DMS 273 (cell line): ENCODE data around the gene LPIN1.
"Not testable (repeated sequence)": the region's sequence is repeated elsewhere in the genome, so short reads cannot be mapped to it uniquely, and the experiment has no call there.

Source experiments
- DNase-seq: peaks from one replicate; lab custom pipeline; 2025; ENCODE audit not compliant: unreplicated experiment; lab: John Stamatoyannopoulos, UW

LPIN1 gene

DNA sequence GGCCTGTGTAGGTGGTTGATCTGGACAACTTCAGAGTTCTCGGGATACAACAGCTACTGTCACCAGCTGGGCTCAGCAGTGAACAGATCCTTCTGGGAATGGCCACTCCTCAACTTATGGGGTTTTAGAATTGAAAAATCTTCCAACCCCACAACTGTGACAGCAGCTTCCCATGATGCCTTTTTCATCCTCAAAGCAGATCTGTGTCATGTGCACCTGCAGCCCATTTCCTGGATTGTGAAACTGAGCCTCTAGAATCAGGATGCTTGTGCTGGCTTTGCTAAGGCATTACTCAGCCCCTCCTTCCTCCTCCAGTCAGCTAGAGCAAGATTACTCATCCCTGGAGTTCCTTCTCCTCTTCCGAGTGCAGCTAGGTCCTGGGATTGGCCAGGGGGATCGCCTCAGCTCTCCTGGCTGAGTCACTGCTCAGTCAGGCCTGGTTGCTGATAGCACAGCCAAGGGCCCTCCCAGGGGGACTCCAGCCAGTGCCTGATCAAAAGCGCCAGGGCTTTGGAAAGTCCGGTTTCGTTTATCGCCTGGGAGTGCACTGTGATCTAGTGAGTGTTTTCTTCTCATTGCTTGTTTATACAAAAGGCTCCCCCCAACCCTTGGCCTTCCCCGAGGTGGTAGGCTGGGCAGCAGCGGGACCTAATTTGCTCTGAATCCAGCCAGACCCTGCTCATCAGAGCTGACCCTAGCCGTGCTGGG lies 2.4 kb upstream of the LPIN1 start:
- DNase-seq = peak; percentile 97

DNA sequence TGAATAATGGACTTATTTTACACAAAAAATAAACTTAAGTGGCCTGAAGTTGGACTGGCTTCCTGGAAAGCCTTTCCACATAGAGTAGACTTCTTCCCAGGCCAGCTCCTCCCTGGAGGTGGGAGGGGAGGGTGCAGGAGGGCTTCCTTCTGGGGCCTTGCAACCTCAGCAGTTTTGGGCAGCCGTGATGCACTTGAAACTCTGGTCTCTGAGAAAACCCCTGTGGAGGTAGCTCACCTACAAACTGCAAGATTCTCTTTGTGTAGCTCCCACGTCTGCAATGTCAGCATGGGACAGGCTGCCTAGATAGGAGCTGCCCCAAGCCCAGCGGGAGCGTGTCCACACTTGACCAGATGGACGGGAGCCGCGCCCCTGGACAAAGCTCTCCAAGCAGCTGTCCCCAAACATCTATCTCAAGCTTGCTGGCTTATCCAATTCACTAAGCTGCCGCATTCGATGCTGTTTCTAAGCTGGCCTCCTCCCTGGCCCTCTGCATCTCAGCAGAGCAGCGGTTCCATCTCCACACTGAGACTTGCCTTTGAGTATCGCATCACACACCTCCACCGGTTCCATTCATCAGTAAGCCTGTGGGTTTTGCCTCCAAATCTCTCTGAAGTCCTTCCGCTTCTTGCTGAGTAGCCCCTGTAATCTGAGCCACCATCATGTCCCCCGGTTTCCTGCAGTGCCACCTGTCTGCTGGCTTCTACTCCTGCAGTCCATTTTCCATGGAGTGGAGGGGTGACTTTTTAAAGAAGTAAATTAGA lies 1.6 kb upstream of the LPIN1 start:
- DNase-seq = peak; percentile 72

DNA sequence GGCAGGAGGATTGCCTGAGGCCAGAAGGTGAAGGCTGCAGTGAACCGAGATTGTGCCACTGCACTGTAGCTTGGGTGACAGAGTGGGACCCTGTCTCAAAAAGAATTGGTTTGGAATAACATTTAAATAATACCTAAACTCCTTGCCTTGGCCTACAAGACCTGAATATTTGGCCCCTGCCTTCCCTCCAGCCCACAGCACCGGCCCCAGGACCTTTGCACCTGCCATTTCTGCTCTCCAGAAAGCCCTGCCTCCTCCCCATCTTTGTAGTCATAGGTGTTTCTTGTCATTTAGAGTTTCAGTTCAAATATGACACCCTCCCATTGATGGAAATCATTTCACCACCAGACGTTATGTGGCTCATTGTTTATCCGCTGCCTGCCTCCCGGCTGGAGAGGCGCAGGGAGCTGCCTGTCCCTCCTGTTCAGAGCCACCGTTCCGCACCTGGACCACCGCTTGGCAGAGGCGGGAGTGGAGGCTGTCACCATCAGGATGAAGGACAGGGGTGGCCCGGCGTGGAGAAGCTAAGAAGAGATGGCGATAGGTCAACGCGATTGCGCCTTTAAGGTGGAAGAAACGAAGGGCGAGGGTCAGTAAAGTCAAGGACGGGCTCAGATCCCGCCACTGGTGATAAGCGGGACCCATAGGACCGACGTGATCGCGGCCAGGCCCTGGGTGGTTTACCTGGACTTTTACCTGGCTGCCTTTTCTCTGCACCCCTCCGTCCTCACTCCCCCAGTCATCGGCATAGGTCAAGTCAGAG lies 638 bp upstream of the LPIN1 start:
- no peak for DNase-seq

DNA sequence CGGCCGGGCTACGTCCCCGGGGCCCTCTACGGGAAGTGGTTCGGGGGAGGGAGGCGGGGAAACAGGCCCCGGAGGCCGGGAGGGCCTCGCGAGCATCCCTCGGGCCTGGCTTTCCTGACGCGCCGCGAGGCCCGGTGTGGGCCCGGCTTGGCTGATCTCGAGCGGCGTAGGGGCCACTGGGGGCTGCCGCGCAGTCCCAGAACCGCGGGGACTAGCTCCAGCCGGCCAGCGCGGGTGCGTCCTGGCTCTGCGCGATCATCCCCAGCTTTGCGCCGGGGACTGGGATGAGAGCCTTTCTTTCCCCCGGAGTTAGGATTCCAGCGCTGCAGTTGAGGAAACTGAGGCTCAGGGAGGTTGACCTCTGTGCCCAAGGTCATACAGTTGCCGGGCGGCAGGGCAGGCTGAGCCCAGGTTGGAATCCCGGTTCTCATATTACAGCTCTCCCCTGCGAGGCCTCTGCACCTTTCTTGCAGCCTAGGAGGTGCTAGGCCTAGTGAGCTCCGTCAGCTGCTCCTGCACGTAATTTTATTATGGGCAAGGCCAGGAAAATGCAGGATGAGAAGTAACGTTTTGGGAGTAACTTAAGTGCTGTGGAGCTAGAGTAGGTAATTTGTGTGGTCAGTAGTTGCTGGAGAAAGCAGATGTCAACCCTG lies 501 bp downstream of the LPIN1 start:
- DNase-seq = peak; percentile 75

DNA sequence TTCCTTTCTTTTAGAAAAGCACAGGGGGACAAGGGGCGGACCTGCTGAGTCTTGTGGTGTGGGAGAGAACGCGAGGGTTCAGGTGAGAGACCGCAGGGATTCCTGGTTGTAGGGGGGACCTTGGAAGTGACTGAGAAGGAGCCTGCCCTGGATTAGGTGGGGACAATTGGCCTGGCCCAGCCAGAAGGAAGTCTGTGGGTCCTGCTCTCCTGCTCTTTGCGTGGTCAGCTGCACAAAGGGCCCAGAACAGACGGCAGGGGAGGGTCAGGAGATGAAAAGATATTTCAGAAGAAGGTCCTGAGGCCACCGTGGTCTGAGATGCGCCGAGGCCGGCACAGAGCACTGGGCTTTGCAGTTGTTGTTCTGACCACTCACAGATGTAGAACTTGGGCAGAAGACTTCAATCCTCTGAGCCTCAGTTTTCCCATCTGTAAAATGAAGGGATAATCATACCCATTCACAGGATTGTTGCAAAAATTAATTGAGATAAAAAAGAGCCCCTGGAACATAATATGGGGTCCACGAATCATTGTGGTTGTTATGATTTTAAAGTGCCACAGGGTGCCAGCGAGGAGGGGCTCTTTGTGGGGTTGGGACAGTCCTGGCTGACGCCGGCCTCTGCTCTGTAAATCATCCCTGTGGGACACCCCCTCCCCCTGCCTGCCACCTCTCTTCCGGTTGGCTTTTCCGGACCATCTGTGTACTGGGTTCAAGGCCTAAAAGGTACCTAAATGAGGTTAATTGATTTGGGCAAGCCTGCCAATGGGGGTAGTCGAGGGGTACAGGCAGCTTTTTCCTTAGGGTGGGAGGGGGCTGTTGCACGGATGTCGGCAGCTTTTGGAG lies 1.8 kb downstream of the LPIN1 start:
- DNase-seq = no peak

DNA sequence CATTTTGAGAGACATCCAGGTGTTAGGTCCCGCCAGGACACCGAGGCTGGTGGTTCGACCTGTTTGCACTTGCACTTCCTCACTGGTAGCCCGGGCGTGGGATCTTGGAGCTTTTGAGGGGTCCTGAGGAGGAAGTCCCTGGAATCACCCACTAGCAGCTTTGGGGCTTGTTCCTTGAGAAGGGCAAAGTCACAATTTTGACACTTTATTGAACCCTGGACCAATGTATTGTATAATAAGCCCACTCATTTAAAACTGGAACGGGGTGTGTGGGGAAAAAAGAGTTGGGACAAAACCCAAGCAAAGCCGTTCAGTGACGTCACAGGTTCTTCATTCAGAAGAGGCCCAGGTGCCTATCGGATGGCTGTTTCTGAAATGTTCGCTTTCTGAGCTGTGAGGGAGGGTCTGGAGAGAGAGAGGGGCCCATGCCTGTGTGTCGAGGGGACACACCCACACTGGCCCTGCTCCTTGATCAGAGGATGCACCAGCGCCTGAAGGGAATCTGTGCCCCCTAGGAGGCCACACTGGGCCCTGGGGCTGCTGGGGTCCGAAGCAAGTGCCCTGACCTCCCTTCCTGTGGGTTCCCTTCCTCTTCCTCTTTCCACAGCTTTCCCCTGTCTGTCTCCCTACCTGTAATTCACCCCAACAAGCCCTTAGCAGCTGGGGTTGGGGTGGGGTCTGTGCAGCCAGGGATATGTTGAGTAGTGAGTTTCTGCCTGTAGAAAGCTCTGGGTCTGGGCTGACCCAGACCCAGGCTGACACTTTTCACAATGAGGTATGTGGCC lies 2.6 kb downstream of the LPIN1 start:
- DNase-seq = no peak

- DNase-seq = peak; percentile 55
Observed at GRCh38 chr2:11749646-11750349, 3.4 kb downstream of the LPIN1 start.

GRCh38 chr2:11750422-11750821 lies 4.0 kb downstream of the LPIN1 start:
- DNase-seq = no peak

DNA sequence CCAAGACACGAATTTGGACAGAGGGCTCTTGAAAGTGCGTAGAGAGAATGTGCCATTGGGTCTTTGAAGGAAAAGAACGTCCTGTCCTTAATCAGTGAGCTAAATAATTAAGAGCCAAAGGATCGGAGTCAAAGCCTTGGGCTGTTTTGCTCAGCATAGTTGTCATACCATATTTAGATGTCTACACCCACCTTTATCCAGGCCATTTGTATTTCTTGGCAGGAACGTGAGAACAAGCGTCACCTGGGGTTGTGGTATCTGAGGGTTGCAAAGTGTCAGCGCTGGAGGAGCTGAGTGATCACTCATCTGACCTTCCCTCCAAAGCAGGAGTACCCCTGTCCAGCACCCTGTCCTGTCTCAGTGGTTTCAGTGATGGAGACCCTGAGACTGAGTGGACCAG lies 4.5 kb downstream of the LPIN1 start:
- no peak for DNase-seq

DNA sequence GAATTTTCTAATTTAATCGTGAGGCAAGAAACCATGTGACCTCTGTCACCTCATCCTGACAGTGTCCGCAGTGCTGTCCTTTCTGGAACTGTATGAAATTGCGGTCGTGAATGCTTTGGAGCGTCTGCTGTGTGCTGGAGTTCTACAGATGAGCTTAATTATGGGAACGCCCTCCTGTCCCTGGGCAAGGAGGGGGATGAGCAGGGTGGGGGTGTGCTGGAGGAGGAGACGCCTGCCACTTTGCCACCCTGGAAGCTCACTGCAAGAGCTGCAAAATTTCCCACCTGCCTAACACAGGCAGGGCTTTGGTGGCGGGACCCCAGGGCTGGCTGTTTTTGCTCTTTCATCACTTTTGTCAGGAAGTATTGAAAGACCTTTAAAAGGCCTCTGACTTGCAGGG lies 6.5 kb downstream of the LPIN1 start:
- no peak for DNase-seq

GRCh38 chr2:11753452-11753885 lies 7.0 kb downstream of the LPIN1 start:
- no peak for DNase-seq

DNA sequence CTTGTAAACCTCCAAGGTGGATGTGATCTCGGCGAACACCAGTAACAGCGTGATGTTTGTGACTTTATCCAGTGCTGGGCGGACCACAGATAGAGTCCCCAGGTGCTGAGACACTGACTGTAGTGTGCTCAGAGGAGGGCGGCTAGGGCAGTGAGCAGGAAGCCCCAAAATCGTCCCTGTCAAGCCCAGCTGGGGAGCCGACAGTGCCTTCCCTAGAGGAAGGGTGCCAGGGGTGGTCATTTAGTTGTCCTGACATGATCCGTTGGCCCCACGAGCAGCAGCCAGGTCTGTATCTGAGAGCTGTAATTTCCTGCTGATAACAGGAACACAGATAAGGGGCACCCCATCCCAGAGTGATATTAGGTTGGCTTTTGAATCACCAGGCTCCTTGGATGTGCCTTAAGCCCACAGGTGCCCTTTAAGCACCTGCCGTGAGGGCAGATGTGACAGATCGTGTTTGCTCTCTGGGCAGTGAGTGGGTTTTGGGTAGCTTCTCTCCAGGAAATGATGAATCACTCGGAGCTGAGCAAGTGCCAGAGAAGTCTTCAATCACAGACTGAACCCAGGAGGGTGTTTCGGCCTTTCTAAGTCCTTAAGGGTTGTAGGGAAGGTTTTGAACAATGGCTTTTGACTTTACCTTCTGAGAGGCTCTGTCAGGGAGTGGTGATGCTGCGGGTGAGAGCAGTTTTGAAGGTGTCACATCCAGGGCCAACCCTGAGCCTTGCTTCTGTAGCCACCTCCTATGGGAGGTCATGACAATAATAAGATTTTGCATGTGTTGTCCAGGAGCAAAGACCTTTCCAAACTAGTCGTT lies 7.7 kb downstream of the LPIN1 start:
- DNase-seq = no peak

DNA sequence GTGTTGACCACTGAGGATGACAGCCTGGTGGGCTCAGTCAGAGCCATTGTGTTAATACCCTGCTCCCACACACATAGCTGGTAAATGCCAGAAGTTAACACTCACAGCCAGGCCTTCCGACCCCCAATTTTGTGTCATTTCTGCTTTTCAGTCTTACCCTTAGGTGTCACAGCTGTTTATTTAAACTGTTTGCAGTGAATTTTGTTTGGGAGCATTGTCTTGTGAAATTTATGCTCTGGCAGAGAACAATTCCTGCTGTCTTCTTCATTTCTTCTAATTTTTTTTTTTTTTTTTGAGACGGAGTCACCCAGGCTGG lies 8.2 kb downstream of the LPIN1 start:
- DNase-seq = no peak

- DNase-seq = no peak
Observed at GRCh38 chr2:11757101-11757500, 10.7 kb downstream of the LPIN1 start.

DNA sequence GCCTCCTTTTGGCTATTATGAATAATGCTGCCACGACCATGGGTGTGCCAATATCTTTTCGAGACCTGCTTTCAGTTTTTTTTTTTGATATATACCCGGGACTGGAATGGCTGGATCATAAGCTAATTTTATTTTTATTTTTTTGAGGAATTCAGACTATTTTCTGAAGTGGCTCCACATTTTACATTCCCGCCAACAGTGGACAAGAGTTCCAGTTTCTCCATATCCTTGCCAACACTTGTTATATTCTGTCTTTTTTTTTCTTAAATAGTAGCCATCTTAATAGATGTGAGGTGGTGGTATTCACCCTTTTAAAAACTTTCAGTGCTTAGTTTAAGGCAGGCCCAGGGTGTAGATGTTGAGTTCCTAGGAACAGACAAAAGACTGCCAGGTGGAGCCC lies 11.8 kb downstream of the LPIN1 start:
- DNase-seq = no peak

DNA sequence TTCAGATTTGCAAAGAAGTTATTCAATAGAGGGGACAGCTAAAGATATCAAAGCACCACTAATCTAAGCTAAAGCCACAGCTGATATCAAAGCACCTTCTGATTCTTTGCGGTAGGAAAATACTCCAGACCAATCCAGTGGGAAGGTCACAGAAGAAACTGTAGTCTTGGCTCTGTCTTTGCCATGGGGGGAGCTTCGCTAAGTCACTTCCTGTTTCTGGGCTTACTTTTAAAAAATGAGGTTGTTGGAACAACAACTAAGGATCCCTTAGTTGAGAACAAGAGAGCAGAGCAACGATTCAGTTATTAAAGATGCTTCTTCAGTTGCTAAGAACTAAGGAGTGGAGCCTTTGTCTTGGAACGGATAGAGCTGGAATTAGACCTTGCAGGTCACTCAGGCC lies 12.2 kb downstream of the LPIN1 start:
- no peak for DNase-seq

DNA sequence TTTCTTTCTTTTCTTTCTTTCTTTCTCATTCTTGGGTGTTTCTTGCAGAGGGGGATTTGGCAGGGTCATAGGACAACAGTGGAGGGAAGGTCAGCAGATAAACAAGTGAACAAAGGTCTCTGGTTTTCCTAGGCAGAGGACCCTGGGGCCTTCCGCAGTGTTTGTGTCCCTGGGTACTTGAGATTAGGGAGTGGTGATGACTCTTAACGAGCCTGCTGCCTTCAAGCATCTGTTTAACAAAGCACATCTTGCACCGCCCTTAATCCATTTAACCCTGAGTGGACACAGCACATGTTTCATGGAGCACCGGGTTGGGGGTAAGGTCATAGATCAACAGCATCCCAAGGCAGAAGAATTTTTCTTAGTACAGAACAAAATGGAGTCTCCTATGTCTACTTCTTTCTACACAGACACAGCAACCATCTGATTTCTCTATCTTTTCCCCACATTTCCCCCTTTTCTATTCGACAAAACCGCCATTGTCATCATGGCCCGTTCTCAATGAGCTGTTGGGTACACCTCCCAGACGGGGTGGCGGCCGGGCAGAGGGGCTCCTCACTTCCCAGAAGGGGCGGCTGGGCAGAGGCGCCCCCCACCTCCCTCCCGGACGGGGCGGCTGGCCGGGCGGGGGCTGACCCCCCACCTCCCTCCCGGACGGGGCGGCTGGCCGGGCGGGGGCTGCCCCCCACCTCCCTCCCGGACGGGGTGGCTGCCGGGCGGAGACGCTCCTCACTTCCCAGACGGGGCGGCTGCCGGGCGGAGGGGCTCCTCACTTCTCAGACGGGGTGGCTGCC lies 12.9 kb downstream of the LPIN1 start:
- DNase-seq = not testable (repeated sequence)

GRCh38 chr2:11761259-11761658 lies 14.8 kb downstream of the LPIN1 start:
- no peak for DNase-seq
